Activated CD4-positive, alpha-beta memory T cell treated with anti-CD3 and anti-CD28 coated beads, Interleukin-2, amount 10 ng/mL, durations not matched to agents 7 days and 5 days (primary cell): ENCODE data around the gene MEG3. TPM values are rescaled to one million over a fixed set of nuclear protein-coding genes. Genes with fewer than 3 reads are reported as not detected.

Experiments
- CTCF ChIA-PET: fragments of 350-600 bp; sonication (Branson Sonifier 250); formaldehyde crosslinking; loops from one replicate; lab custom pipeline; 2021; ENCODE audit warnings: antibody characterized with exemption, inconsistent platforms; lab: Charles Lee
- POLR2A ChIA-PET: fragments of 350-600 bp; sonication (Branson Sonifier 250); formaldehyde crosslinking; loops from one replicate; lab custom pipeline; 2021; ENCODE audit warnings: antibody characterized with exemption; lab: Charles Lee
- DNase-seq: peaks from one replicate; pipeline ENCODE4 v3.0.0-alpha.2; 2020
- H3K27ac Mint-ChIP-seq: one replicate; pipeline ENCODE4 v1.8.0; 2021; ENCODE audit warnings: mild to moderate bottlenecking, mixed read lengths
- H3K27me3 Mint-ChIP-seq: one replicate; pipeline ENCODE4 v1.8.0; 2021; ENCODE audit warnings: mixed read lengths
- H3K36me3 Mint-ChIP-seq: one replicate; pipeline ENCODE4 v1.8.0; 2021; ENCODE audit warnings: low read depth, mixed read lengths
- H3K4me1 Mint-ChIP-seq: one replicate; pipeline ENCODE4 v1.8.0; 2021; ENCODE audit warnings: mixed read lengths
- H3K4me3 Mint-ChIP-seq: one replicate; pipeline ENCODE4 v1.8.0; 2021; ENCODE audit warnings: mild to moderate bottlenecking, mixed read lengths
- H3K9me3 Mint-ChIP-seq: one replicate; pipeline ENCODE4 v1.8.0; 2021; ENCODE audit warnings: mixed read lengths
- total RNA-seq, 2 experiments: library from RNA; stranded (reverse); gene quantifications; one replicate each; pipeline ENCODE4 v1.2.3, GENCODE V29; 2021

The MEG3 gene
- total RNA-seq, 2 experiments from 2014 or later: not detected

DNA sequence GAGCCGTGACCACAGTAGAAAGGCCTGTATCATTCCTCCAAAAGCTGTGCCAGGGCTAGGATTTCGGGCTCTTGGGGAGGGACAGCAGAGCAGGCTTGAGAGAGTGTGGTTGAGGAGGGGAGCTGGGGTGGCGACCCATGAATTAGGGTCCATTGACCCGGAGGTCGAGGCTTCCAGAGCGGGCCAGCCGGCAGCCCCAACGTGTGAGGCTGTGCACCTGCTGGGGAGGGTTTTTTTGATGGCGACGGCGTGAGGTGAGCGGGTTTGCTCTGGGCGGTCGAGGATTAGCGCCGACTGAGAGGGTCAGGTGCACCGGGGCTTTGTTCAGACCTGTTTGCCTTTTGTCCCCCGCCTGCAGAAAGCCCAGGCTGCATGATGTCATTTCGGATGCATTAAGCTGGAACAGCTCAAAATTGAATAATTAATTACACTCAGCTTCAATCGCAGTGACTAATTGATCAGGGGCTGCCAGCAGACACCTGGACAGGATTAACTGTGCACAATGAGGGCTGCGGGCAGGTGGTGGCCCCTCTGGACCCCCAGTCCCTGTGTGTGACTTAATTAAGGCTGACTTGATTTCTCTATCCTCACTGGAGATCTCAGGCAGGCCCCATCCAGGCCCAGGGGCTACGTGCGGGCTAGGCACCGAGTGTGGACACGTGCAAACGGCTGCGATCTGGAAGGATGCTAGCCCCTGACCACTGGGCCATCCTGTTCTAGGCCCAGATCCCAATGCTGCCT is 42.1 kb upstream of the MEG3 start:
- Mint-ChIP-seq H3K9me3 (no peaks in the 10 kb centered on the region), H3K27ac (no peak overlapping the region), H3K4me1 (no peaks in the 10 kb centered on the region), H3K27me3 (no peaks in the 10 kb centered on the region), H3K36me3 (no peaks in the 10 kb centered on the region), H3K4me3 (no peak overlapping the region)
- ChIA-PET CTCF (no interaction called here), POLR2A (no interaction called here)
- DNase-seq: no peak

DNA sequence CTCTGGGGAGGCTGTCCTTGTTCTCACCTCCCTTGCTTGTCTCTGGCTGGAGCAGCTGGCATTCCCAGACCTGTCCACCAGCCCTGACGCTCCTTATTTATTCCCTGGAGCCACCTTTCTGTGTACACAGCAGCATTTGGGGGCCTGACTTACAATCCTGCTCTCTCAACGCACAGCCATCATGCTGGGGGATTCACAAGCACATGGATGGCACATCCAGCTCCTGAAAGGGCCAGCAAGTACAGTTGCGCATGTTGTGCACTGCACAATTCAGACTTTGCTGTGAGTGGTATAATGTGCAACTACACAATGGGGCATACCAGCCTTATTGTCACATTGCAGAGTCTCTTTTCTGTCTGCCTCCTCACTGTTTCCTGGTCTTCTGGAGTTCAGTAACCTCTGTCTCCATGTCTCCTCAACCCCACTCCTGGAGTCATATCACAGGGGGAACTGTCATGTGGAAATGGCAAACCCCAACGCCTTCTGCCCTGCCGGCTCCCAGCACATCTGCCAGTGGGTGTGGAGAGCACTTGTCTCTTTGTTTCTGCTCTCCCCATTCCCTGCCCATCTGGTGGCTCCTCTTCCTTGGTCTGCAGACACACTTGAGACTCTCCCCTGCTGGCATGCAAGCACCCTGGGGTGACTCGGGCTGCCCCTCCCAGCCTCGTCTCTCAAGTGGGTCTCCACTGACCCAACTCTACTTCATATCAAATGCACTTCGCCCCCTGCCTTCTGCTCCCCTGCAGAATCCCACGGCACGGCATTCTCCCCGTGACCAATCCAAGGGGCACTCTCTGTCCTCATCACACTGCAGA is 41.2 kb upstream of the MEG3 start:
- H3K4me3 Mint-ChIP-seq: no peak overlapping the region
- H3K4me1 Mint-ChIP-seq: no peaks in the 10 kb centered on the region
- no peak overlapping the region for H3K27ac Mint-ChIP-seq
- no peaks in the 10 kb centered on the region for H3K36me3 Mint-ChIP-seq
- ChIA-PET POLR2A (no interaction called here), CTCF (no interaction called here)
- H3K27me3 Mint-ChIP-seq: no peaks in the 10 kb centered on the region
- DNase-seq: no peak
- H3K9me3 Mint-ChIP-seq: no peaks in the 10 kb centered on the region

DNA sequence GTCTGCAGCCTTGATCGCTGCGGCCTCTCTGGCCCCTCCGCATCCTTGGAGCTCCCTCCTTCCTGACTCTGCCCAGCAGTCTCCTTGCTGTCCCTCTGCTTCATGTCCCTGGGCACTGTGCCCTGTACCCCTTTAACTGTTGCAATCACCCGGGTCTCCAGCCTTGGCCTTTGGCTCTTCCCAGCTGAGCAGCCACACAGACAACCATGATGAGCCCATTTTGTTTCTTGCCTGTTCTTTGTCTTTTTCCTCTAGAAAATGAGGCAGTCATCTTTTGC is 40.6 kb upstream of the MEG3 start:
- Mint-ChIP-seq H3K4me3 (no peak overlapping the region), H3K27ac (no peak overlapping the region), H3K4me1 (no peaks in the 10 kb centered on the region), H3K9me3 (no peaks in the 10 kb centered on the region), H3K36me3 (no peaks in the 10 kb centered on the region), H3K27me3 (no peaks in the 10 kb centered on the region)
- ChIA-PET CTCF (no interaction called here), POLR2A (no interaction called here)
- DNase-seq: no peak

DNA sequence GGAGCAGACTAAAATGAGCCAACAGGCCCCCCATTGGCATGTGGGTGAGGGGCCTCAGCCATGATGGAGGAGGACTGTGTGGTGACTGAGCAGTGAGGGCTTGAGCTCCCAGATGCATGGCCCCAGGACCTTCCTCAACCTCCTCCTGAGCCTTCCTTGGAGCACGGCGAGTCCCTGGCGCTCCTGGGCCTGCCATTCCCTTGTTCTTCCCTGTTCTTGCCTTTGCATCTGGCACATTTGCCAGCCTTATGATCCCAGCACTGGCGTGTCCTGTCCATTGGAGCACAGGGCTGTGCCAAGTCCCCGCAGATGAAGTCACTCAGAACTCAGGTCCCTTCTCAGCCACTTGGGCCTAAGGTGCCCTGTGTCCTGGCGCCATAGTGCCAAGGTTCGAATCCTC is 40.3 kb upstream of the MEG3 start:
- no peak for DNase-seq
- no peak overlapping the region for H3K27ac Mint-ChIP-seq
- no peak overlapping the region for H3K4me3 Mint-ChIP-seq
- ChIA-PET POLR2A (no interaction called here), CTCF (no interaction called here)
- H3K4me1 Mint-ChIP-seq: no peaks in the 10 kb centered on the region
- no peaks in the 10 kb centered on the region for H3K27me3 Mint-ChIP-seq
- no peaks in the 10 kb centered on the region for H3K9me3 Mint-ChIP-seq
- no peaks in the 10 kb centered on the region for H3K36me3 Mint-ChIP-seq

GRCh38 chr14:100786131-100786530 is 39.8 kb upstream of the MEG3 start:
- DNase-seq: no peak
- Mint-ChIP-seq H3K4me1 (no peaks in the 10 kb centered on the region), H3K36me3 (no peaks in the 10 kb centered on the region), H3K4me3 (no peak overlapping the region), H3K9me3 (no peaks in the 10 kb centered on the region), H3K27me3 (no peaks in the 10 kb centered on the region), H3K27ac (no peak overlapping the region)
- ChIA-PET POLR2A (no interaction called here), CTCF (no interaction called here)

- Mint-ChIP-seq H3K4me1 (no peaks in the 10 kb centered on the region), H3K4me3 (no peak overlapping the region), H3K27me3 (no peaks in the 10 kb centered on the region), H3K27ac (no peak overlapping the region), H3K9me3 (no peaks in the 10 kb centered on the region), H3K36me3 (no peaks in the 10 kb centered on the region)
- ChIA-PET POLR2A (no interaction called here), CTCF (no interaction called here)
- no peak for DNase-seq
Observed at GRCh38 chr14:100786576-100787219, 39.2 kb upstream of the MEG3 start.

DNA sequence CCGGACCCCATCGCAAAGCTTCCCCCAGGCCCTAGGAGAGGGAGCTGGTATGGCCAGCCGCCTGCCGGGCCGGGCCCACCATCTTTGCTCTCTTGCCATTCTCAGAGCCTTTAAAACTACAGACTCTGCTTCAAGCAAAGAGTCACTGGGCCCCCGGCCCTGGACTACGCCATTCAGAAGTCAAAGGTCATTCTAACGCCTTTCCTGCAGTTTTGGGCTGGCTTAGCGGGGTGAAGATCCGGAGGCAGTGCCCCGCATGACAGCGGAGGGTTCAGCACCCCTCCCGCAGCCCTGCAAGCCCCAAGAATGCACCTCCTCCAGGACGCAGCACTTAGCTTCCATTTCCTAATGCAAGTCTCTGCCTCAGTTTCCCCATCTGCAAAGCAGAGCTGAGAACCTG is 38.3 kb upstream of the MEG3 start:
- H3K27ac Mint-ChIP-seq: no peak overlapping the region
- no peaks in the 10 kb centered on the region for H3K9me3 Mint-ChIP-seq
- CTCF ChIA-PET: no interaction called here
- H3K36me3 Mint-ChIP-seq: no peaks in the 10 kb centered on the region
- POLR2A ChIA-PET: no interaction called here
- DNase-seq: no peak
- H3K4me3 Mint-ChIP-seq: no peak overlapping the region
- H3K27me3 Mint-ChIP-seq: no peaks in the 10 kb centered on the region
- no peaks in the 10 kb centered on the region for H3K4me1 Mint-ChIP-seq

DNA sequence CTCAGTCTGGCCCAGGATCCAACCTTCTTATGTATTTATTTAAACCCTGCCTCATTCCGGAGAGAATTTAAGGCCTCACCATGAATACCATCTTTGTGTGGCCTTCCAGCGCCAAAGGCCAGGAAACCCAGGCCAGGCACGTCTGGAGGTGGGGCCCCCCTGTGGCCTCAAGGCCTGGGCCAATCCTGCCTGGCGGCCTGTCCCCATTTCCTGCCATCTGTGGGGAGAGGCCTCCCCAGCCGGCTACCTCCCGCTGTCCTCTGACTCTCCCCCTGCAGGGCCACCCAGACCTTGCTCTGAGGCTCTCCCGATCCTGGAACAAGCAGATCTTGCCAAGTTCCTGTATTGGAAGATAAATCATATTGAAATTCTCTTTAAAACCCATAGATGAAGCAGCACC is 37.4 kb upstream of the MEG3 start:
- H3K9me3 Mint-ChIP-seq: no peaks in the 10 kb centered on the region
- ChIA-PET POLR2A (no interaction called here), CTCF (no interaction called here)
- no peaks in the 10 kb centered on the region for H3K27me3 Mint-ChIP-seq
- H3K4me1 Mint-ChIP-seq: no peaks in the 10 kb centered on the region
- H3K4me3 Mint-ChIP-seq: no peak overlapping the region
- H3K27ac Mint-ChIP-seq: no peak overlapping the region
- no peak for DNase-seq
- no peaks in the 10 kb centered on the region for H3K36me3 Mint-ChIP-seq

- Mint-ChIP-seq H3K27me3 (no peaks in the 10 kb centered on the region), H3K4me1 (no peaks in the 10 kb centered on the region), H3K4me3 (no peak overlapping the region), H3K36me3 (no peaks in the 10 kb centered on the region), H3K9me3 (no peaks in the 10 kb centered on the region), H3K27ac (no peak overlapping the region)
- ChIA-PET POLR2A (no interaction called here), CTCF (no interaction called here)
- DNase-seq: no peak
Observed at GRCh38 chr14:100788942-100789341, 37.0 kb upstream of the MEG3 start.

- peaks cover 4% of the 10 kb centered on the region for H3K27me3 Mint-ChIP-seq
- no peaks in the 10 kb centered on the region for H3K36me3 Mint-ChIP-seq
- no peak overlapping the region for H3K27ac Mint-ChIP-seq
- H3K9me3 Mint-ChIP-seq: no peaks in the 10 kb centered on the region
- H3K4me1 Mint-ChIP-seq: no peaks in the 10 kb centered on the region
- POLR2A ChIA-PET: no interaction called here
- DNase-seq: no peak
- no peak overlapping the region for H3K4me3 Mint-ChIP-seq
- CTCF ChIA-PET: no interaction called here
Observed at GRCh38 chr14:100789460-100790417, 36.2 kb upstream of the MEG3 start.

DNA sequence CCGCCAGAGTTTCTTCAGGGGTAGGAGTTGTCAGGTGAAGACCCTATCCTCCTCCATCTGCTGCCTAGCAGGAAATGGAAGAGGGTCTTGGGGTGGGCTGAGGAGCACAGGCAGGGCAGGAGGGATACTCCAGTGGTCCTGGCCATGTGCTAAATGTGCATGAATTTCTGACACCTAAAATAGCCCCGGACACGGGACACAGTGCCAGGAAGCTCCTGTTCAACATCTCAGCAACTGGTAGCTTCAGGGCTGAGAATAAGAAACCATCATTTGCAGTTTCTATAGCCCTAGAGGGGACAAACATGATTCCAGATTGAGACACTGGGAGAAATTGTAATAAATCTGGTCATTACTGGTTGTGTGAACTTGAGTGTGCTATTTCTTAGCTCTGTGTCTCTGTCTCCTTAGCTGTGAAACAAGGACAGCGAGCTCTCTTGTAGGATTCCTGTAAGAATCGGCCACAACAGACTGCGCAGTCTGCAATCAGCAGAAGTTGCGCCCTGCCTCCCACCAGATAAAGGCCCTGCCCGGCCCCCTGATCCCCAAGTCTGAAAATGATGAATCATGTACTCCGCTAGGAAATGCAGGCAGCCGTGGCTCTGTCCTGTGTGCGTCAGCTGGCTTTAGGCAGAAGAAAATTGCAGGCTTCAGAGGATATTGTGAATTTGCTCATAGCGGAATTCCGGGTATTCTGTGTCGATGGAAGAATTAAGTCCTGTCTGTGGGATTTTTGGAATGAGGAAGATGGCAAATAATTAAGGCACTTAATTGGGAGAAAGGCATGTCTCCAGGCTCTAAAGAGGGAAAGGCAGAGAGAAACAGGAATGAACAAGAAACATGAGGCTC is 35.2 kb upstream of the MEG3 start:
- Mint-ChIP-seq H3K27ac (no peak overlapping the region), H3K27me3 (peaks cover 4% of the 10 kb centered on the region), H3K9me3 (no peaks in the 10 kb centered on the region), H3K4me3 (no peak overlapping the region), H3K4me1 (no peaks in the 10 kb centered on the region), H3K36me3 (no peaks in the 10 kb centered on the region)
- no peak for DNase-seq
- ChIA-PET CTCF (no interaction called here), POLR2A (interaction anchor here (1.0 kb wide), 1 partner anchor 12 kb away, joined by 3 read pairs; no protein-coding TSS in a partner anchor)

GRCh38 chr14:100791348-100791735 is 34.6 kb upstream of the MEG3 start:
- Mint-ChIP-seq H3K9me3 (no peaks in the 10 kb centered on the region), H3K27ac (no peak overlapping the region), H3K36me3 (no peaks in the 10 kb centered on the region), H3K27me3 (peaks cover 4% of the 10 kb centered on the region), H3K4me1 (no peaks in the 10 kb centered on the region), H3K4me3 (no peak overlapping the region)
- no peak for DNase-seq
- POLR2A ChIA-PET: interaction anchor here (1.0 kb wide), 1 partner anchor 13 kb away, joined by 3 read pairs; no protein-coding TSS in a partner anchor
- CTCF ChIA-PET: no interaction called here
